Natural killer cell (primary cell): ENCODE results near the gene HNRNPF. TPM values are rescaled to one million over a fixed set of nuclear protein-coding genes. Genes with fewer than 3 reads are reported as not detected.

Source experiments
- ATAC-seq, 3 donors: fragments of 150-1000 bp in 2 of 3; fragments of 200-7000 bp in 1 of 3; cut with Tn5 transposase; 1 replicate in 1 of 3; 2 replicates in 2 of 3; pipeline ENCODE4 v1.10.0; 2021; ENCODE audit warnings: mild to moderate bottlenecking in 2 of 3, moderate library complexity in 2 of 3
- DNase-seq, 2 donors: peaks; one replicate each; pipeline versions ENCODE4 v3.0.0 to v3.0.0-alpha.2; 2013 to 2021; ENCODE audit warnings: mixed read lengths in 1 of 2
- H3K27ac ChIP-seq: one replicate; pipeline ENCODE4 v1.5.1; 2013; ENCODE audit warnings: mild to moderate bottlenecking, low read length
- H3K27me3 ChIP-seq: one replicate; pipeline ENCODE4 v1.6.1; 2013; ENCODE audit warnings: low read length; ENCODE audit not compliant: control insufficient read depth, insufficient read depth
- H3K36me3 ChIP-seq: one replicate; pipeline ENCODE4 v1.6.1; 2013; ENCODE audit warnings: low read length; ENCODE audit not compliant: control insufficient read depth, insufficient read depth
- H3K4me1 ChIP-seq: one replicate; pipeline ENCODE4 v1.6.1; 2013; ENCODE audit warnings: low read length; ENCODE audit not compliant: control insufficient read depth, insufficient read depth
- H3K4me3 ChIP-seq: one replicate; pipeline ENCODE4 v1.5.1; 2013; ENCODE audit warnings: low read length
- H3K9me3 ChIP-seq: one replicate; pipeline ENCODE4 v1.6.1; 2013; ENCODE audit warnings: low read length; ENCODE audit not compliant: control insufficient read depth, insufficient read depth
- H3K27ac Mint-ChIP-seq, 2 donors: one replicate each; pipeline ENCODE4 v1.8.0; 2022; ENCODE audit warnings: mild to moderate bottlenecking in 2 of 2, mixed read lengths in 2 of 2, moderate library complexity in 1 of 2
- H3K27me3 Mint-ChIP-seq, 2 donors: one replicate each; pipeline ENCODE4 v1.8.0; 2022; ENCODE audit warnings: low read depth in 2 of 2, mixed read lengths in 2 of 2
- H3K36me3 Mint-ChIP-seq: one replicate; pipeline ENCODE4 v1.8.0; 2022; ENCODE audit warnings: mixed read lengths
- H3K4me1 Mint-ChIP-seq, 2 donors: one replicate each; pipeline ENCODE4 v1.8.0; 2022; ENCODE audit warnings: mixed read lengths in 2 of 2
- H3K4me3 Mint-ChIP-seq: one replicate; pipeline ENCODE4 v1.8.0; 2022; ENCODE audit warnings: mild to moderate bottlenecking, moderate library complexity, mixed read lengths
- H3K9me3 Mint-ChIP-seq, 2 donors: one replicate each; pipeline ENCODE4 v1.8.0; 2022; ENCODE audit warnings: mixed read lengths in 2 of 2
- CTCF ChIP-seq: fragments of 200-600 bp; IDR thresholded peaks from one replicate; pipeline ENCODE4 v1.8.0; 2022; ENCODE audit warnings: antibody characterized with exemption
- WGBS: methylation state at CpG from one replicate; pipeline ENCODE4 v1.1.7; 2013; ENCODE audit warnings: missing lambda C conversion rate; ENCODE audit not compliant: insufficient coverage; 5-methylcytosine and 5-hydroxymethylcytosine counted together
- intact Hi-C: fragments of 100-400 bp; cut with micrococcal nuclease; formaldehyde crosslinking; loops from one replicate; pipeline ENCODE4 v1.14.2; 2022
- total RNA-seq, 4 donors: library from RNA; stranded (reverse); fragments of 120-200 nt in 1 of 4; gene quantifications; one replicate each; pipeline versions ENCODE4 v1.2.3 to v1.2.4, GENCODE V29; 2013 to 2022

HNRNPF gene
- total RNA-seq, 3 donors from 2014 or later (not counting 1 experiment from before 2014, with no cell fraction given): 122 to 160 (median 125) TPM

- DNase-seq (no peak), ATAC-seq (no peak)
- Histone ChIP-seq H3K27me3 (no peaks in the 10 kb centered on the region), H3K27ac (peak overlapping the region; percentile 97), H3K4me3 (peak overlapping the region; percentile 86), H3K9me3 (no peaks in the 10 kb centered on the region), H3K36me3 (no peaks in the 10 kb centered on the region), H3K4me1 (peaks cover 25% of the 10 kb centered on the region)
- 8% methylated on average over 26 of the region's 30 CpGs for WGBS
- no peak for TF ChIP-seq CTCF
- H3K27me3 Mint-ChIP-seq: no peaks in the 10 kb centered on the region
- peak overlapping the region; percentile 98 to 99 for H3K27ac Mint-ChIP-seq
- no peaks in the 10 kb centered on the region for H3K36me3 Mint-ChIP-seq
- H3K4me3 Mint-ChIP-seq: peak overlapping the region; percentile 98
- intact Hi-C loops: loop anchor here (2.0 kb wide), 2 partner anchors 17 to 29 kb away; partner anchors contain the start of gene HNRNPF
- H3K9me3 Mint-ChIP-seq: no peaks in the 10 kb centered on the region
- peaks cover 14 to 24% of the 10 kb centered on the region in 2 donors for H3K4me1 Mint-ChIP-seq
These were observed 28.3 kb upstream of the HNRNPF start for GRCh38 chr10:43437141-43437870.

DNA sequence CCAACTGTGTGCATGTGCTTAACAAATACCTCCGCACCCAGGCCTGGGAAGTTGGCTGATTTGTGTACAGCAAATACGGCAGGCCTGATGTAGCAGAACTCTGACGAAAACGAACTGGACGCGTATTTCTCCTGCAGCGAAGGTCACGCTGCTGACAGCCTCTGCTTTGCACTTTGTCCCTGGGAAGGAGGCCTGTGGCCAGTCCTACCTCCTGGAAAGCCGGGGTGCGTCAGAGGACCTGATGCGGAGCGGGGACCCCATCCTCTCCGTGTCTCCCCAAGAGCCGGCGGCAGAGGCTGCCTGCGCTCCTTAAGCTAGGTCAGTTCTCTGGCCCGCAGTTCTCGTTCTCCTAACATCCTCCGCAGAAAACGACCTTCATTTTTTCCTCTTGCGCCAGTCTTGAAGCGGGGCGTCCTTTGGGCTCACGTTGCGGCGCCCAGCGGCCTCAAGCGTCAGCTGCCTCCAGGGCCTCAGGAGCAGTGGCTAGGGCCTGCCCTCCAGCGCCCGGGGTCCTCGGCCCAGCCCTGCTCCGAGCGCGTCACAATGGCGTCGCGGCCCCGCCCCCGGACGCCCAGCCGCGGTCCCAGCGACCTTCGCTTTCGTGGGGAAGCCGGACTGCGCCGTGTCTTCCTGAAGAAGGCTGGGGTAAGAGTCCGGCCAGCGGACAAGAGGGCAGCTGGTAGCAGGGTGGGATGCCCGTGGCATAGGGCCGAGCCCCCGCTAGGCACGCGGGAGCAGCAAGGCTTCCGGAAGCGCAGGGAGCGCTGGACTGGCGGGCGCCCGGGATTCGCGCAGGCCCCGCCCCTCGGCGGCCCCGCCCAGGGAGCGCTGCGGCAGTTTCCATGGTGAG is 27.5 kb upstream of the HNRNPF start, which contains the start of gene ZNF487:
Gene ZNF487, plus strand, starts transcription at position 821 of the 850 bp plus-strand sequence. CDS start 38,703 bp downstream, outside the sequence.
- WGBS: under 1% methylated on average over 69 of the region's 69 CpGs
- Mint-ChIP-seq H3K4me1 (peaks cover 14 to 24% of the 10 kb centered on the region in 2 donors), H3K27me3 (no peaks in the 10 kb centered on the region), H3K4me3 (peak within 1 kb of the TSS; percentile 98), H3K27ac (peak within 1 kb of the TSS; percentile 98 to 99), H3K9me3 (no peaks in the 10 kb centered on the region), H3K36me3 (no peaks in the 10 kb centered on the region)
- Histone ChIP-seq H3K27ac (peak within 1 kb of the TSS; percentile 97), H3K9me3 (no peaks in the 10 kb centered on the region), H3K36me3 (no peaks in the 10 kb centered on the region), H3K27me3 (no peaks in the 10 kb centered on the region), H3K4me1 (peaks cover 25% of the 10 kb centered on the region), H3K4me3 (peak within 1 kb of the TSS; percentile 86)
- peak; percentile 7 for TF ChIP-seq CTCF
- intact Hi-C loops: loop anchor here (2.0 kb wide), 2 partner anchors 16 to 28 kb away; partner anchors contain the start of gene HNRNPF
- DNase-seq: peak; percentile 88 to 93
- peak; percentile 90 to 98 (median 93) for ATAC-seq

DNA sequence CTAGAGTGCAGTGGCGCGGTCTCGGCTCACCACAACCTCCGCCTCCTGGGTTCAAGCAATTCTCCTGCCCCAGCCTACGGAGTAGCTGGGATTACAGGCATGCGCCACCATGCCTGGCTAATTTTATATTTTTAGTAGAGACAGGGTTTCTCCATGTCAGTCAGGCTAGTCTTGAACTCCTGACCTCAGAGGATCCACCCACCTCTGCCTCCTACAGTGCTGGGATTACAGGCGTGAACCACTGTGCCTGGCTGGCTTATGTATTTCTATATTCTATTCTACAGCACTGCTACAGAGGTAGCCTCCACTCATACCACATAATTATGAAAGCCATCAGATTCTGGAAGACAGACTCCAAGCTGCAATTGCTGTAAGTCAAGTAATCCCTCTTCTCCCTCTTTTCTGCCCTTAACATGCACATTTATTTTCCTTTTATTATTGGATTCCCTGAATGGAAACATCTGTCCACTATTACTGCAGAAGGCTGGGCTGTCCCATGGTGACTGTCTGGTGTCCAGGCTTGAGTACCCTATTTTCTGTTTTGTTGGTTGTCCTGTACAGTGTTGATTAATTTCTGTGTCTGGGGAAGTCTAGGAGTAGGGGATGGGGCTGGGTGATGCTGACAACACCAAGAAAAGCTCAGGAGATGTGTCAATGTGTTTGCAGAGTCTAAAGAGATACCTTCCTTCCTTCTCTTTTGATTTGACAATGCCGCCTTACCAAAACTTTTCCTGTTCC is 22.1 kb upstream of the HNRNPF start:
- ATAC-seq (no peak), DNase-seq (no peak)
- Histone ChIP-seq H3K36me3 (no peaks in the 10 kb centered on the region), H3K9me3 (no peaks in the 10 kb centered on the region), H3K27me3 (no peaks in the 10 kb centered on the region), H3K27ac (no peak overlapping the region), H3K4me1 (peaks cover 18% of the 10 kb centered on the region), H3K4me3 (no peak overlapping the region)
- WGBS: 96% methylated on average over 7 of the region's 8 CpGs
- no peak for TF ChIP-seq CTCF
- H3K4me1 Mint-ChIP-seq: peaks cover 0 to under 1% of the 10 kb centered on the region in 2 donors
- no peak overlapping the region for H3K4me3 Mint-ChIP-seq
- no peaks in the 10 kb centered on the region for H3K36me3 Mint-ChIP-seq
- intact Hi-C loops: no loop called here
- no peaks in the 10 kb centered on the region for H3K9me3 Mint-ChIP-seq
- no peaks in the 10 kb centered on the region for H3K27me3 Mint-ChIP-seq
- H3K27ac Mint-ChIP-seq: no peak overlapping the region
